ENCODE data around the gene FOXRED1. TPM values are rescaled to one million over a fixed set of nuclear protein-coding genes. Genes with fewer than 3 reads are reported as not detected.

FOXRED1 gene
- total and polyA plus RNA-seq, 2 of the 13 experiments (the other 11 are each of a cell fraction or from before 2014, with no cell fraction given), result 29.6 to 42.9 TPM

- TF ChIP-seq TFE3 (CRISPR knock-in tag; IDR thresholded peaks at IDR 0.05) (peak; percentile 81; the same call in 1 of the 2 replicates), ZFP91 (CRISPR knock-in tag; IDR thresholded peaks at IDR 0.05; ENCODE audit: borderline replicate concordance) (peak; percentile 89), NR2F2 (IDR thresholded peaks at IDR 0.05; ENCODE audit: borderline replicate concordance, low read depth) (peak; percentile 9; the same call in 1 of the 2 replicates), MAZ (IDR thresholded peaks at IDR 0.05; ENCODE audit: borderline replicate concordance, low read depth, low read length) (peak; percentile 99), MAZ (CRISPR knock-in tag; IDR thresholded peaks at IDR 0.05; ENCODE audit: low read depth) (peak; percentile 96), ZNF160 (CRISPR knock-in tag; IDR thresholded peaks at IDR 0.05) (no peak), REPIN1 (CRISPR knock-in tag; IDR thresholded peaks at IDR 0.05; ENCODE audit: borderline replicate concordance, low read depth) (peak; percentile 74), ZNF446 (CRISPR knock-in tag; IDR thresholded peaks at IDR 0.05) (no peak), ZNF496 (CRISPR knock-in tag; IDR thresholded peaks at IDR 0.05; ENCODE audit: insufficient replicate concordance) (no peak), ZNF891 (CRISPR knock-in tag; IDR thresholded peaks at IDR 0.05) (peak; percentile 50; the same call in 1 of the 2 replicates), MAFG (CRISPR knock-in tag; IDR thresholded peaks at IDR 0.05) (no peak), ZSCAN21 (CRISPR knock-in tag; IDR thresholded peaks at IDR 0.05; ENCODE audit: borderline replicate concordance) (no peak; the same call in none of the 2 replicates), CC2D1A (CRISPR knock-in tag; IDR thresholded peaks at IDR 0.05) (no peak), ZNF264 (CRISPR knock-in tag; IDR thresholded peaks at IDR 0.05) (no peak), ZNF546 (CRISPR knock-in tag; conservative IDR thresholded peaks at IDR 0.05) (no peak), CHD2 (IDR thresholded peaks at IDR 0.05; ENCODE audit: low read depth, low read length) (no peak), E2F5 (CRISPR knock-in tag; conservative IDR thresholded peaks at IDR 0.05) (no peak; the same call in 1 of the 2 replicates), UBTF (CRISPR knock-in tag; IDR thresholded peaks at IDR 0.05) (peak; percentile 77), HNRNPLL (IDR thresholded peaks at IDR 0.05; ENCODE audit: low read depth, low read length, poor library complexity, severe bottlenecking) (peak; percentile 93), SUZ12 (IDR thresholded peaks at IDR 0.05; ENCODE audit: low read depth, low read length) (no peak), HNRNPH1 (optimal IDR thresholded peaks at IDR 0.05; ENCODE audit: low read depth, low read length) (no peak), ZNF3 (CRISPR knock-in tag; IDR thresholded peaks at IDR 0.05) (no peak), SMYD3 (CRISPR knock-in tag; IDR thresholded peaks at IDR 0.05) (no peak), MIER3 (CRISPR knock-in tag; IDR thresholded peaks at IDR 0.05; ENCODE audit: borderline replicate concordance) (peak; percentile 32; the same call in 1 of the 2 replicates)
These were observed at the start of gene FOXRED1, which contains the start of gene SRPRA (continued) for GRCh38 chr11:126268708-126269579.

Measured in HepG2 (cell line).